Measurements from ENCODE around the gene KIAA1217.

DNA sequence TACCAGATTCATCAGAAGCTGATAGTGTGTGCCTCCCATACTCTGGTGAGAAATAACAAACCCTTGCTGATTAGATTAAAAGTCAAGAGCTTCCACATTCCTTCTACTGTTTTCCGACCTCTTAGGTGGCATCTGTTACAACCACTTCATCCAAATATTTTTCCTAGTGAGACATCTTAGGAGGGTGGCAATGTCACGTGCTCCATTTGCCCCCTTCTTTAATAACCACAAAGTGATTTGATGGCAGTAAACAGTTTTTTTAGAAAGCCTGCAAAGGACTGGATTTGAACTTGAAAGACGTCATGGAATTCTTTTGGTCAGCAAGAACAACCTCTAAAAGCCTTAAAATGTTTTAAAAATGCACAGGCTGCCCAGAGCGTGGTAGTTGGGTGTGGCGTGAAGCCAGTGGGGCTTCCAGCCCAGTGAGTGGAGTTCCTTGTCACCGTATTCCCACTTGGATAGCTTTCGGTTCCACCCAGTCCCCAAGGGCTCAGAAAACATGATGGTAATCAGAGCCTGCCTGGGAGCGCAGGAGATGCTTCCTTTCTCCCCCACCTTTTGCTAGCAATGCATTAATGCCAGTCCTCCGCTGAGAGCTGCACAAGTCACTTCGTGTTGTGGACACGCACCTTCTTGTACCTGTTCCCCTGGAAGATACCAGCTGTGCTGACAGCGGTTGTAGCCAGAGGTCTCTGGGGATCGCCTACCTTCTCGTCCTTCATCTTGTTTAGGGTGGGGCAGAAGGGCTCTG is 256.4 kb downstream of the KIAA1217 start:
- TF ChIP-seq, protein P1, sequence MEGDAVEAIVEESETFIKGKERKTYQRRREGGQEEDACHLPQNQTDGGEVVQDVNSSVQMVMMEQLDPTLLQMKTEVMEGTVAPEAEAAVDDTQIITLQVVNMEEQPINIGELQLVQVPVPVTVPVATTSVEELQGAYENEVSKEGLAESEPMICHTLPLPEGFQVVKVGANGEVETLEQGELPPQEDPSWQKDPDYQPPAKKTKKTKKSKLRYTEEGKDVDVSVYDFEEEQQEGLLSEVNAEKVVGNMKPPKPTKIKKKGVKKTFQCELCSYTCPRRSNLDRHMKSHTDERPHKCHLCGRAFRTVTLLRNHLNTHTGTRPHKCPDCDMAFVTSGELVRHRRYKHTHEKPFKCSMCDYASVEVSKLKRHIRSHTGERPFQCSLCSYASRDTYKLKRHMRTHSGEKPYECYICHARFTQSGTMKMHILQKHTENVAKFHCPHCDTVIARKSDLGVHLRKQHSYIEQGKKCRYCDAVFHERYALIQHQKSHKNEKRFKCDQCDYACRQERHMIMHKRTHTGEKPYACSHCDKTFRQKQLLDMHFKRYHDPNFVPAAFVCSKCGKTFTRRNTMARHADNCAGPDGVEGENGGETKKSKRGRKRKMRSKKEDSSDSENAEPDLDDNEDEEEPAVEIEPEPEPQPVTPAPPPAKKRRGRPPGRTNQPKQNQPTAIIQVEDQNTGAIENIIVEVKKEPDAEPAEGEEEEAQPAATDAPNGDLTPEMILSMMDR (IDR thresholded peaks at IDR 0.05; ENCODE audit: low read length) = no peak
- TF ChIP-seq EZH2 (IDR thresholded peaks at IDR 0.05; ENCODE audit: borderline replicate concordance, low read length) = no peak
